HG03565 (cell line): Measurements from ENCODE around the gene ME1.
"Not testable (repeated sequence)": the region's sequence is repeated elsewhere in the genome, so short reads cannot be mapped to it uniquely, and the experiment has no call there.

Experiments
- ATAC-seq: cut with Tn5 transposase; IDR thresholded peaks from one replicate; pipeline ENCODE4 v1.9.1; 2021; ENCODE audit warnings: mild to moderate bottlenecking, moderate library complexity; ENCODE audit not compliant: unreplicated experiment

ME1 gene

GRCh38 chr6:83192871-83193746, 237.7 kb downstream of the ME1 start, which contains the start of the genes PGM3 and RWDD2A:
Gene PGM3 (minus strand): TSS chr6:83193265. CDS start chr6:83191012, 2,253 bp downstream.
Gene RWDD2A (plus strand): TSS chr6:83193357. CDS start chr6:83194452, 1,095 bp downstream.
- peak; percentile 97 for ATAC-seq

GRCh38 chr6:83192456-83192855, 238.4 kb downstream of the ME1 start:
- ATAC-seq: no peak

GRCh38 chr6:83191974-83192373, 238.9 kb downstream of the ME1 start:
- not testable (repeated sequence) for ATAC-seq

GRCh38 chr6:83190626-83191025, 240.2 kb downstream of the ME1 start:
- no peak for ATAC-seq

GRCh38 chr6:83188501-83188900, 242.3 kb downstream of the ME1 start:
- ATAC-seq: no peak

- no peak for ATAC-seq
Observed at GRCh38 chr6:83185096-83185495, 245.8 kb downstream of the ME1 start.

- ATAC-seq: no peak
Observed at GRCh38 chr6:83183082-83183828, 247.6 kb downstream of the ME1 start.

- ATAC-seq: no peak
Observed at GRCh38 chr6:83182114-83182513, 248.7 kb downstream of the ME1 start.

- ATAC-seq: no peak
Observed at GRCh38 chr6:83180426-83180950, 250.4 kb downstream of the ME1 start.

GRCh38 chr6:83176246-83176645, 254.6 kb downstream of the ME1 start:
- no peak for ATAC-seq

GRCh38 chr6:83169511-83169910, 261.3 kb downstream of the ME1 start:
- no peak for ATAC-seq

- no peak for ATAC-seq
Observed at GRCh38 chr6:83169106-83169505, 261.7 kb downstream of the ME1 start.

- ATAC-seq: no peak
Observed at GRCh38 chr6:83168556-83168955, 262.3 kb downstream of the ME1 start.

- ATAC-seq: no peak
Observed at GRCh38 chr6:83167726-83168278, 263.0 kb downstream of the ME1 start.
